ENCODE data around the gene SPRR2A.
"Not testable (repeated sequence)": the region's sequence is repeated elsewhere in the genome, so short reads cannot be mapped to it uniquely, and the experiment has no call there.

The SPRR2A gene

DNA sequence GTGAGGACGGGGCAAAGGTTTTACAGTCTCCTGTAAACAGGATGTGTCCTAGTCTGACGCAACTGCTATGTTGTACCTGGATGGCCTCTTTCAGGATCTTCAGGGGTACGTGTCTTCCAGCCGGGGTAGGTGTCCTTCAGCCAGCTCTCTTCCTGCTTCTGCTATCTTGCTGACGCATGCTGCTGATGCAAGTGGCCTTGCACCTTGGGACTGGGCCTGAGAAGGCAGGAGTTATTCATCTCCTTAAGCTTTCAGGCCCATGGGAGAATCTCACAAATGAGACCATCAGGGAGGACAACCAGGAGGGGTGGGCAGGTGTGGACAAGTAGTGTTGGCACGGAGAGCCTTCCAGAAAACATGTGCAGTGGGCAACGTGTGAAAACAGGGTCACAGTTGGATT, 34.2 kb downstream of the SPRR2A start:
- Histone ChIP-seq H3K27ac (replicated peaks) (no peak overlapping the region), H3K27me3 (ENCODE audit: insufficient read depth, poor library complexity, severe bottlenecking) (no peaks in the 10 kb centered on the region)
- no peak for TF ChIP-seq GABPA (IDR thresholded peaks at IDR 0.05; ENCODE audit: low read depth)
- no peak for TF ChIP-seq POLR2AphosphoS5 (IDR thresholded peaks at IDR 0.05; ENCODE audit: low read depth)
- TF ChIP-seq, protein P1, sequence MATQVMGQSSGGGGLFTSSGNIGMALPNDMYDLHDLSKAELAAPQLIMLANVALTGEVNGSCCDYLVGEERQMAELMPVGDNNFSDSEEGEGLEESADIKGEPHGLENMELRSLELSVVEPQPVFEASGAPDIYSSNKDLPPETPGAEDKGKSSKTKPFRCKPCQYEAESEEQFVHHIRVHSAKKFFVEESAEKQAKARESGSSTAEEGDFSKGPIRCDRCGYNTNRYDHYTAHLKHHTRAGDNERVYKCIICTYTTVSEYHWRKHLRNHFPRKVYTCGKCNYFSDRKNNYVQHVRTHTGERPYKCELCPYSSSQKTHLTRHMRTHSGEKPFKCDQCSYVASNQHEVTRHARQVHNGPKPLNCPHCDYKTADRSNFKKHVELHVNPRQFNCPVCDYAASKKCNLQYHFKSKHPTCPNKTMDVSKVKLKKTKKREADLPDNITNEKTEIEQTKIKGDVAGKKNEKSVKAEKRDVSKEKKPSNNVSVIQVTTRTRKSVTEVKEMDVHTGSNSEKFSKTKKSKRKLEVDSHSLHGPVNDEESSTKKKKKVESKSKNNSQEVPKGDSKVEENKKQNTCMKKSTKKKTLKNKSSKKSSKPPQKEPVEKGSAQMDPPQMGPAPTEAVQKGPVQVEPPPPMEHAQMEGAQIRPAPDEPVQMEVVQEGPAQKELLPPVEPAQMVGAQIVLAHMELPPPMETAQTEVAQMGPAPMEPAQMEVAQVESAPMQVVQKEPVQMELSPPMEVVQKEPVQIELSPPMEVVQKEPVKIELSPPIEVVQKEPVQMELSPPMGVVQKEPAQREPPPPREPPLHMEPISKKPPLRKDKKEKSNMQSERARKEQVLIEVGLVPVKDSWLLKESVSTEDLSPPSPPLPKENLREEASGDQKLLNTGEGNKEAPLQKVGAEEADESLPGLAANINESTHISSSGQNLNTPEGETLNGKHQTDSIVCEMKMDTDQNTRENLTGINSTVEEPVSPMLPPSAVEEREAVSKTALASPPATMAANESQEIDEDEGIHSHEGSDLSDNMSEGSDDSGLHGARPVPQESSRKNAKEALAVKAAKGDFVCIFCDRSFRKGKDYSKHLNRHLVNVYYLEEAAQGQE (IDR thresholded peaks at IDR 0.05; ENCODE audit: insufficient replicate concordance, low read depth), result no peak
- TF ChIP-seq, protein P2, sequence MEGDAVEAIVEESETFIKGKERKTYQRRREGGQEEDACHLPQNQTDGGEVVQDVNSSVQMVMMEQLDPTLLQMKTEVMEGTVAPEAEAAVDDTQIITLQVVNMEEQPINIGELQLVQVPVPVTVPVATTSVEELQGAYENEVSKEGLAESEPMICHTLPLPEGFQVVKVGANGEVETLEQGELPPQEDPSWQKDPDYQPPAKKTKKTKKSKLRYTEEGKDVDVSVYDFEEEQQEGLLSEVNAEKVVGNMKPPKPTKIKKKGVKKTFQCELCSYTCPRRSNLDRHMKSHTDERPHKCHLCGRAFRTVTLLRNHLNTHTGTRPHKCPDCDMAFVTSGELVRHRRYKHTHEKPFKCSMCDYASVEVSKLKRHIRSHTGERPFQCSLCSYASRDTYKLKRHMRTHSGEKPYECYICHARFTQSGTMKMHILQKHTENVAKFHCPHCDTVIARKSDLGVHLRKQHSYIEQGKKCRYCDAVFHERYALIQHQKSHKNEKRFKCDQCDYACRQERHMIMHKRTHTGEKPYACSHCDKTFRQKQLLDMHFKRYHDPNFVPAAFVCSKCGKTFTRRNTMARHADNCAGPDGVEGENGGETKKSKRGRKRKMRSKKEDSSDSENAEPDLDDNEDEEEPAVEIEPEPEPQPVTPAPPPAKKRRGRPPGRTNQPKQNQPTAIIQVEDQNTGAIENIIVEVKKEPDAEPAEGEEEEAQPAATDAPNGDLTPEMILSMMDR (IDR thresholded peaks at IDR 0.05; ENCODE audit: insufficient read depth, low read length), result no peak
- TF ChIP-seq SPI1 (IDR thresholded peaks at IDR 0.05; ENCODE audit: borderline replicate concordance, low read depth), result no peak

DNA sequence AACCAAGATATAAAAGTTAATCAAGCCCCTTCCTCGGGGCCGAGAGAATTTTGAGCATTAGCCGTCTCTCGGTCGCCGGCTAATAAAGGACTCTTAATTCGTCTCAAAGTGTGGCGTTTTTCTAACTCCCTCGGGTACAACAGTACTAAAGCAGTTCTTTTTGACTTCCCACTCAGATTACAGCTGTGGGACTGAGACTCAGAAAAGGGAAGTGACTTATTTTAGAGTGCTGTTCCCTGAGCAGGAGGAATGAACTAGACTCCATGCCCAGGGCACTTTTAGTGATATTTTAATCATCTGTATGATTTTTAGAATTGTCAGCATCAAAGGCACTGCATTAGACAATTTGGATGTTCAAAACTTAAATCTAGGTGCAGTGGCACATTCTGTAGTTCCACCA, 35.0 kb downstream of the SPRR2A start:
- H3K4me3 ChIP-seq (replicated peaks; ENCODE audit: insufficient read depth, low read length); DNase-seq (ENCODE audit: low read depth in 1 of 2, low spot score in 1 of 2); H3K27ac ChIP-seq (replicated peaks); H3K27me3 ChIP-seq (ENCODE audit: insufficient read depth, poor library complexity, severe bottlenecking): not testable (repeated sequence)
- peak; percentile 85 for TF ChIP-seq SPI1 (IDR thresholded peaks at IDR 0.05; ENCODE audit: borderline replicate concordance, low read depth)

More for the DNA sequence above, 34.2 kb downstream of the SPRR2A start:
- no peak for DNase-seq (ENCODE audit: low read depth in 1 of 2, low spot score in 1 of 2)
- H3K4me3 ChIP-seq (replicated peaks; ENCODE audit: insufficient read depth, low read length), result no peak overlapping the region

DNA sequence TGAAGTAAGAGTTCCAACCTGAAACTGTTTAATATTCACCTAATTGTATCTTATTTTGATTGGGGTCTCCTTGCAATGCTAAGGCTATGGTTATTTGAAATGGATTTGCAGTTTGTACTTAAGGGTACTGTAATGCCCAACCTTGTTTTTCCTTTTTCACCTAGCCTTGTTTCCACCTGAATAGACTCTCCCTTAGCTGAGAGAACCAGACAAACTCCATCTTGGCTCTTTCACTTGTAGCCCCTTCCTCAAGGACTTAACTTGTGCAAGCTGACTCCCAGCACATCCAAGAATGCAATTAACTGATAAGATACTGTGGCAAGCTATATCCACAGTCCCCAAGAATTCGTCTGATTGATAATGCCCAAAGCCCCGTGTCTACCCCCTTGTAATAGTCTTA, 35.5 kb downstream of the SPRR2A start:
- H3K4me3 ChIP-seq (replicated peaks; ENCODE audit: insufficient read depth, low read length); H3K27ac ChIP-seq (replicated peaks); DNase-seq (ENCODE audit: low read depth in 1 of 2, low spot score in 1 of 2); H3K27me3 ChIP-seq (ENCODE audit: insufficient read depth, poor library complexity, severe bottlenecking): not testable (repeated sequence)

DNA sequence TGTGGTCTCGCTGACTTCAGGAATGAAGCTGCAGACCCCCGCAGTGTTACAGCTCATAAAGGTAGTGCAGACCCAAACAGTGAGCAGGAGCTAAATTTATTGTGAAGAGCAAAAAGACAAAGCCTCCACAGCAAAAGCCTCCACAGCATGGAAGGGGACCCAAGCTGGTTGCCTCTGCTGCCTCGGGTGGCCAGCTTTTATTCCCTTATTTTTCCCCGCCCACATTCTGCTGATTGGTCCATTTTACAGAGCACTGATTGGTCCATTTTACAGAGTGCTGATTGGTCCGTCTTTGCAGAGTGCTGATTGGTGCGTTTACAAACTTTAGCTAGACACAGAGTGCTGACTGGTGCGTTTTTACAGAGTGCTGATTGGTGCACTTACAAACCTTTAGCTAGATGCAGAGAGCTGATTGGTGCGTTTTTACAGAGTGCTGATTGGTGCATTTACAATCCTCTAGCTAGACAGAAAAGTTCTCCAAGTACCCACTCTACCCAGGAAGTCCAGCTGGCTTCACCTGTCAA, 46.0 kb downstream of the SPRR2A start:
- not testable (repeated sequence) for H3K4me3 ChIP-seq (replicated peaks; ENCODE audit: insufficient read depth, low read length); DNase-seq (ENCODE audit: low read depth in 1 of 2, low spot score in 1 of 2); H3K27ac ChIP-seq (replicated peaks); H3K27me3 ChIP-seq (ENCODE audit: insufficient read depth, poor library complexity, severe bottlenecking)
